Mesodermal cell (in vitro differentiated cells): ENCODE data around the gene SND1.

Experiments
- H3K27ac ChIP-seq: 2 replicates; pipeline ENCODE4 v1.7.0; 2013; ENCODE audit warnings: mild to moderate bottlenecking, low read depth, low read length, moderate library complexity; ENCODE audit not compliant: severe bottlenecking
- H3K36me3 ChIP-seq: 2 replicates; pipeline ENCODE4 v1.7.1; 2013; ENCODE audit warnings: mild to moderate bottlenecking, low read length, moderate library complexity; ENCODE audit not compliant: control insufficient read depth, insufficient read depth
- H3K4me1 ChIP-seq: one replicate; pipeline ENCODE4 v1.7.1; 2013; ENCODE audit warnings: mild to moderate bottlenecking, low read length; ENCODE audit not compliant: insufficient read depth, control insufficient read depth, poor library complexity, severe bottlenecking
- H3K4me3 ChIP-seq: 2 replicates; pipeline ENCODE4 v1.7.0; 2013; ENCODE audit warnings: low read length, control low read depth, mild to moderate bottlenecking; ENCODE audit not compliant: insufficient read depth, poor library complexity, severe bottlenecking; ENCODE audit errors: extremely low read depth
- H3K9me3 ChIP-seq: 2 replicates; pipeline ENCODE4 v1.7.1; 2013; ENCODE audit warnings: mild to moderate bottlenecking, low read length, moderate library complexity; ENCODE audit not compliant: control insufficient read depth
- WGBS, 2 experiments: methylation state at CpG; one replicate each; pipeline ENCODE4 v1.1.5; 2013; ENCODE audit warnings: missing lambda C conversion rate in 2 of 2; ENCODE audit not compliant: insufficient coverage in 2 of 2; 5-methylcytosine and 5-hydroxymethylcytosine counted together

SND1 gene

GRCh38 chr7:127754457-127754856, 102.5 kb downstream of the SND1 start:
- Histone ChIP-seq H3K36me3 (peaks cover 12% of the 10 kb centered on the region), H3K9me3 (no peaks in the 10 kb centered on the region), H3K4me3 (no peak overlapping the region), H3K27ac (no peak overlapping the region), H3K4me1 (peaks cover 9% of the 10 kb centered on the region)

- peaks cover 7% of the 10 kb centered on the region for H3K36me3 ChIP-seq
- no peak overlapping the region for H3K27ac ChIP-seq
- H3K4me1 ChIP-seq = peaks cover 9% of the 10 kb centered on the region
- no peaks in the 10 kb centered on the region for H3K9me3 ChIP-seq
- 82 to 92% methylated on average over 2 to 3 of the region's 6 CpGs for WGBS, 2 experiments
- H3K4me3 ChIP-seq = no peak overlapping the region
Measured at GRCh38 chr7:127755521-127755920, 103.5 kb downstream of the SND1 start.

GRCh38 chr7:127755965-127756364, 104.0 kb downstream of the SND1 start:
- WGBS, 2 experiments = 73% methylated on average over 1 of the region's 2 CpGs; no CpG with 5 or more reads in 1 of the 2 experiments
- Histone ChIP-seq H3K36me3 (peaks cover 7% of the 10 kb centered on the region), H3K9me3 (no peaks in the 10 kb centered on the region), H3K4me3 (no peak overlapping the region), H3K4me1 (peaks cover 9% of the 10 kb centered on the region), H3K27ac (no peak overlapping the region)

GRCh38 chr7:127758105-127758504, 106.1 kb downstream of the SND1 start:
- no peak overlapping the region for H3K27ac ChIP-seq
- no peaks in the 10 kb centered on the region for H3K9me3 ChIP-seq
- peaks cover 9% of the 10 kb centered on the region for H3K4me1 ChIP-seq
- H3K4me3 ChIP-seq = no peak overlapping the region
- no CpG with 5 or more reads among the region's 1 CpG for WGBS, 2 experiments
- H3K36me3 ChIP-seq = peaks cover 9% of the 10 kb centered on the region

GRCh38 chr7:127758845-127759244, 106.9 kb downstream of the SND1 start:
- Histone ChIP-seq H3K36me3 (peaks cover 9% of the 10 kb centered on the region), H3K27ac (no peak overlapping the region), H3K4me3 (no peak overlapping the region), H3K4me1 (peaks cover 9% of the 10 kb centered on the region), H3K9me3 (no peaks in the 10 kb centered on the region)
- WGBS, 2 experiments = 92 to 93% methylated on average over 4 of the region's 6 CpGs

- H3K4me1 ChIP-seq = peaks cover 4% of the 10 kb centered on the region
- no peak overlapping the region for H3K4me3 ChIP-seq
- 95 to 98% methylated on average over 4 to 5 of the region's 5 CpGs for WGBS, 2 experiments
- H3K27ac ChIP-seq = no peak overlapping the region
- H3K9me3 ChIP-seq = no peaks in the 10 kb centered on the region
- peaks cover 13% of the 10 kb centered on the region for H3K36me3 ChIP-seq
Measured at GRCh38 chr7:127759945-127760421, 108.0 kb downstream of the SND1 start.

GRCh38 chr7:127760436-127761031, 108.5 kb downstream of the SND1 start:
- Histone ChIP-seq H3K4me3 (no peak overlapping the region), H3K4me1 (no peaks in the 10 kb centered on the region), H3K27ac (no peak overlapping the region), H3K9me3 (no peaks in the 10 kb centered on the region), H3K36me3 (peaks cover 15% of the 10 kb centered on the region)
- 88 to 100% methylated on average over 1 of the region's 4 CpGs for WGBS, 2 experiments

GRCh38 chr7:127761196-127761595, 109.2 kb downstream of the SND1 start:
- WGBS, 2 experiments = no CpG with 5 or more reads among the region's 2 CpGs
- Histone ChIP-seq H3K4me1 (no peaks in the 10 kb centered on the region), H3K4me3 (no peak overlapping the region), H3K36me3 (peaks cover 22% of the 10 kb centered on the region), H3K9me3 (no peaks in the 10 kb centered on the region), H3K27ac (no peak overlapping the region)

GRCh38 chr7:127764681-127765080, 112.7 kb downstream of the SND1 start:
- Histone ChIP-seq H3K9me3 (no peaks in the 10 kb centered on the region), H3K36me3 (peaks cover 19% of the 10 kb centered on the region), H3K4me1 (peaks cover 6% of the 10 kb centered on the region), H3K27ac (no peak overlapping the region), H3K4me3 (no peak overlapping the region)
- 92 to 94% methylated on average over 4 to 5 of the region's 6 CpGs for WGBS, 2 experiments

GRCh38 chr7:127765150-127765549, 113.2 kb downstream of the SND1 start:
- H3K4me3 ChIP-seq = no peak overlapping the region
- peaks cover 6% of the 10 kb centered on the region for H3K4me1 ChIP-seq
- no peaks in the 10 kb centered on the region for H3K9me3 ChIP-seq
- peaks cover 19% of the 10 kb centered on the region for H3K36me3 ChIP-seq
- WGBS, 2 experiments = 100% methylated on average over 1 to 2 of the region's 3 CpGs
- no peak overlapping the region for H3K27ac ChIP-seq

GRCh38 chr7:127766831-127767459, 115.0 kb downstream of the SND1 start:
- Histone ChIP-seq H3K4me1 (peaks cover 6% of the 10 kb centered on the region), H3K4me3 (no peak overlapping the region), H3K27ac (no peak overlapping the region), H3K9me3 (no peaks in the 10 kb centered on the region), H3K36me3 (peaks cover 19% of the 10 kb centered on the region)
- WGBS, 2 experiments = 83% methylated on average over 1 of the region's 4 CpGs; no CpG with 5 or more reads in 1 of the 2 experiments
